Activated CD4-positive, alpha-beta T cell treated with anti-CD3 and anti-CD28 coated beads for 48 hours (primary cell): ENCODE data around the gene EPB42.
A peak's percentile ranks its signal among the peaks of the same experiment; 100 is the strongest.

Experiments
- DNase-seq: peaks from one replicate; pipeline ENCODE4 v3.0.0-alpha.2; 2020

Gene EPB42

DNA sequence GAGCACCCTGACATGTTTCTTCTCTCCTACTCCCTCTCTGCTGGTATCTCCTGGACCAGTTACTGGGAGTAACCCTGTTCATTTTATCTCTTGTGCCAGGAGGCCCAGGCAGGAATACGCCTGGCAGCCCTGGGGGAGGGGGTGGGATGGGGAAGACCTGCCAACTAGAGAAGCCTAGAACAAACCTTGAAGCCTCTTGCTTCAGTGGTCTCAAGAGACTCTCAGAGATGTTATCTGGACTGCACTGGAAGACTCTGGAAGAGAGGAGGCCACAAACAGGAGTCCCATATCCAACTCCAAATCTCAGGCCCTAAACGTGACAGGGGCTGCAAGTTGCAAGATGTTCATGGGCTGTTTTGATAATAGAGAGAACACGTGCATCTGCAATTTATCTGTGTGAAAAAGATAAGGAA, at the start of gene EPB42:
Gene EPB42 (minus strand): TSS at position 28 of the 413 bp plus-strand sequence. CDS start 193 bp downstream, outside the sequence.
- DNase-seq: no peak

DNA sequence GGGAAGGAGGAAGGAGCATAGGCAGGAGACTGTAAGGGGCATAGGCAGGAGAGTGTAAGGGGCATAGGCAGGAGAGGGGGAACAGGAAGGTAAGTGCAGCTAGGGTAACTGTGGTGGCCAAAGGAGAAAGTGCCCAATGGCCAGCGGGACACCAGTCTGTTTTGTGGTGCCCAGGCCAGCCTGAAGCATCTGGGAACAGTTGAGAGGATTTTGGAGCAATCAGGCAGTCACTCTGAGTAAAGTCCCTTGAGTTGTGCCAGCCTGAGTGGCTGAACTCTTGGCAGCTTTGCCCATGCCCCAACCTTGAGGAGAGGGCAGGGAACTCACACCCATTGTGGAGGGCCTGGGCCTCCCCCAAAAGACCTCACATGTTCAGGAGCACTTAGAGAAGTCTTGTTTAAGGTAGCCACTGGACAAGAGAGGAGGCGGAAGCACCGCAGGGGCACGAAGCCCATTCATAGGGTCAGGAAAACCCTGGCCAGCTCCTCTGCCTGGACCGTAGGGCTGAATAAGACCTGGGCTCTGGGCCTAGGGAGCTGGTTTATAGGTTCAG, 49.4 kb upstream of the EPB42 start:
- no peak for DNase-seq

DNA sequence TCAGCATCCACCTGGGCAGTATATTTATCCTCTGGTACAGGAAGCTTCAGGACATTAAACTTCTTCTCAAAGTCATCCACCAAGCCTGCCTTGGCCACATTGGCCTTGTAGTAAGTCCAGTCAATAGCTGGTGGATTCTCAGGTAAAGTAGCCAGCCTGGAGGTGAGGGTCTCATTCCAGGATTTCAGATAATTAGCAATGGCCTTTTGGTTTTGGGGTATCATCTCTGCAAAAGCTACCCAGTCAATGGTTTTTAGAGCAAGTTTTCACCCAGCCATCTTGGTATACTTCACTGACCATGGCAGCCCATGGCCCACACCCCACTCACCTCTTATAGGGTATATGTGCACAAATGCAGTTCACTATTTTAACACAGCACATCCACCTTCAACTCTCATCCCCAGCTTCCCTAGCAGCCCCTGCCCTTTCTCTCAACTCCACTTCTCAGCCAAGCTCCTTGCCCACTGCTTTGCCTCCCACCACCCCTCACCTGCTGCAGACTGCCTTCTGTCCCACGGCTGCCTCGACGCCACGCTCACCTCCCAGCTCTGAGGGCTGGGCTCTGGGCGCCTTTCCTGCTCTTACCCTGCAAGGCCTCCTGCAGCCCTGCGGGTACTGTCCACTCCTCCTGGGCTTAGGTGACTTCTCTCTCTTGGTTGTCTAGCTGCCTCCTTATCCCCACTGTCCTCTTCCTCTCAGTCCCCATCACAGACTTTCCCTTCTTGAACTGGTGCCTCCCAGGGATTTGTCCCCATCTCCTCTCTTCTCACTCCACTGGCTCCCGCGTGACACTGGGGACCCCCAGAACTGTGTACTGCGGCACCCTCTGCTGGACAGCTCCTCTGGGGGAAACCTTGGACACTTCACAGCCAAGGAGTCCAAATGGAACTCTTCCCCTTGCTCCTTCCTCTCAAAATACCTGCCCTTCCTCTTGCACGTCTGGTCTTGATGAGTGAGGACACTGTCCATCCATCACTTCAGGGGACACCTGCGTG, 47.6 kb upstream of the EPB42 start:
- peak; percentile 41 for DNase-seq

DNA sequence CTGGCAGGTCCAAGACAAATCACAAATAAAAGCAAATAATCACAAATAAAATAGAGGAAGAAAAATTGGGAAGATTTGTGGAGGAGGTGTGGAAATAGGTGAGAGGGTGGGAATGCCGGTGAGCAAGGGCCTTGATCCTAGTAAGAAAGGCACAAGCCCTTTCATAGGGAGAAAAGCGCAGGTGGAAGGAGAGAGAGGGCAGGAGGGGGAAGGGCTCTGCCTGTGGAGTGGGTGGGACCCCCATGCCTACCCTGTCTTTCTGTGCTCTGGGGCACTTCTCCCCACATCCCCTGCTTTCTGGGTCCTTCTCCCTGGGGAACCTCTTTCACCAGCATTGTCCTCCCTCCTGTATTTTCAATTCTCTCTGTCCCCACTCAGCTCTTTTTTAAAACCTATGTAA, 46.6 kb upstream of the EPB42 start:
- DNase-seq: no peak

DNA sequence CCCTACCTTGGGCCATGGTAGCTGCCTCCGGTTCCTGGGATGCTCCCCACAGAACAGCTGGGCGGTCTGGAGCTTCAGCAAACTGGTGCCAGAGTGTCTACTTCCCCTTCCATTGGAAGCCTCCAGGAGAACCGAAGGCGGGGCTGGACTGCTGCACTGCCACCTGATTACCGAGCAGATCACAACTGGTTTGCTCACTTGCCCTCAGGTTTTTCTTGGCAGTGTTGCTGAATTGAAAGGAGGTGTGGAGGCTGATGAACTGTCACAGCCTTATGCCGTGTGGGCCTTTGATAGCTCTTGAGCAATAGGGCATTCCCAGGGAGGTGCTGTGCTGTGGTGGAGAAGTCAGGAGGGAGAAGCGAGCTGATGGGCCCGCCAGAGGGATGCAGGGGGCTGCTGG, 46.0 kb upstream of the EPB42 start, which contains the start of gene TGM5:
Gene TGM5 (minus strand): TSS at position 95 of the 400 bp plus-strand sequence. CDS start 79 bp downstream, at position 16.
- no peak for DNase-seq

DNA sequence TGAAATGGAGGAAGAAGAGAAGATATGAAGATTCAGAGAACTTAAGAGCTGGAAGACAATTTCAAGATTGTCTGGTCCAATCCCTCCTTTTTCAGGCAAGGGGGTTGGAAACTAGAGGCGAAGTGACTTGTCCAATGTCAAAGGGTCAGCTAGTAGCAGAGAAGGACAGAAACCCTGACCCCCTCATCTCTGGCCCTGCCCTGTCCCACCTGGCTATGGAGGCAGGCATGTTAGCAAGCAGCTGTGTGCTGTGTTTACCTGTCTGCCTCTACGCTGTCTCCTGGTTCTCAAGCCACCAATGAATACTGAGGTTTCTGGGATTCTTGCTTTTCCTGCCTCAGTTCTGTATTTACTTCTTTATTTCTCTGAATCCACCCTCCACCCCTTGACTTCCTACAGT, 45.6 kb upstream of the EPB42 start:
- DNase-seq: no peak

DNA sequence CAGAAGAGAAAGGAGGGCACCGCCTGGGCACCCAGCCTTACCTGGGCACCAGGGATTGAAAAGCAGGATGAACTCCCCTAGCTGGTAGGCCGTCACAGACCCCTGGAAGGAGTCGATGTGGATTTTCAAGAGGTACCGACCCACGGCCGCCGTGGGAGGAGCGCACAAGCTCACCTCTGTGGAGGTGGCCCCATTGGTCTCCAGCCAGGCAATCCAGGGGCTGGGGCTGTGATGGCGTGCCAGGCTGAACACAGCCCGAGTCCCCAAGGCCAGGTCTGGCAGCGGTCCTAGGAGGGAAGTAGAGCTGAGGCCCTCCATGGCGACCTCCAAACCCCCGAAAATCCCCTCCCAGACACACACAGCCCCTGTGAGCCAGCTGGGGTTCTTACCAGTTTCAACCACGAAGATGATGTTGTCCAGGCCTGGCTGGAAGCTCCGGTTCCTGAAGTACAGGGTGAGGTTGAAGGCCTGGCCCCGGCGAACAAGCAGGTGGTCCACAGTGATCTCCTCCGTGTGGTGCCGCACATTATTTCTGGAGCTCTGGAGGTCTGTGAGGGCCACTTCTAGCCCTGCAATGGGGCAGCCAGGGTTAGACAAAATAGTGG, 39.3 kb upstream of the EPB42 start:
- no peak for DNase-seq

DNA sequence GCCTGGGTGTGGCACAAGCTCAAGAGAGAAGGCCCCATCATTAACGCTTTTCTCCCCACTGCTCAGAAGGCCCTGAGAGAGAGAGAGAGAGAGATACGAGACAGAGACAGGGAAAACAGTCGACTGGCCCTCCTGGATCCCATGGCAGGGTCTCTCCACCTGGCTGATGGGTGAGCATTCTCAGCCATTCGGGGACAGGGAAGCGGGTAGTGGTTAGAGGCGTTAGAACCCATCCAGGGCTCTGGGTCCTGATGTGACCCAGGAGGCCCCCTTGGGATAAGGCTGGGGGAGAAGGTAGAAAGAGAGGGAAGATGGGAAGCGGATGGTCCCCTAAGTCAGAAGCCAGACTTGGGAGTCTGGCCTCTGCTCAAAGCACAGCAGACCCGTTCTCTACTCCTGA, 38.0 kb upstream of the EPB42 start:
- DNase-seq: no peak

DNA sequence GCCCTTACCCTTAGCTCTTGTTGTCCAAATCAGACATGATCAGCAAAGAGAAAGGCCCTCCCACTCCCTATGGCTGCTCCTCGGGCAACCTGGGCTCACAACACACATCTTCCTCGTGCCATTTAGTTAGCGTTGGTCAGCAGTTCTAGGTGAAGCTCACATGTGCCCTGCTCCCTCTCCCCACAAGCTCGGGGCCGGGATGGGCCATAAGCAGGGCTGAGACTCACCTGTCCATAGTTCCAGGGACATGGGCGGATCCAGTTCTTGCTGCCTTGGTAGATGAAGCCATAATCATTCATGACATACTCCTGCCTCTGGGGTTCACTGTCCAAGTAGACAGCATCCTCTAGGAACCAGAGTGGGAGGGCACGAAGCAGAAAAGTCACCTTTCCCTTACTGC, 35.5 kb upstream of the EPB42 start:
- no peak for DNase-seq

DNA sequence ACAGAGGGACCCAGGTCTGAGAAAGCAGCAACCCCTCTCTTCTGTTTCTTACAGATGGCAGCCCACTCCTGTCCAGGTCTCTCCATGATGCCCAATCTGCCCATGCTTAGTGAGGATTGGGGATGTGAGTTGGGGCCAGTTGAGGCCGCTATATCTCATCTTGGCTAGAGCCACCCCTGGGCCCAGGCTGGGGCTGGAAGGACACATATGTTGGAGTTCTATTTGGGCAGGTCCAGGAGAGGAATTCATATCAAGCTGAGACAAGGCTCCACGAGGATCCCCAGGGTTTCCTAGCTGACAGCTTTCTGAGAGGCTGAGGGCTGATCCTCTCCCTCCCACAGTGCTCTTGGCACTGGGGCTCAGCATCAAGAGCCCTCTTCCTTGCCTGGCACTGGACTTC, 34.6 kb upstream of the EPB42 start:
- no peak for DNase-seq

DNA sequence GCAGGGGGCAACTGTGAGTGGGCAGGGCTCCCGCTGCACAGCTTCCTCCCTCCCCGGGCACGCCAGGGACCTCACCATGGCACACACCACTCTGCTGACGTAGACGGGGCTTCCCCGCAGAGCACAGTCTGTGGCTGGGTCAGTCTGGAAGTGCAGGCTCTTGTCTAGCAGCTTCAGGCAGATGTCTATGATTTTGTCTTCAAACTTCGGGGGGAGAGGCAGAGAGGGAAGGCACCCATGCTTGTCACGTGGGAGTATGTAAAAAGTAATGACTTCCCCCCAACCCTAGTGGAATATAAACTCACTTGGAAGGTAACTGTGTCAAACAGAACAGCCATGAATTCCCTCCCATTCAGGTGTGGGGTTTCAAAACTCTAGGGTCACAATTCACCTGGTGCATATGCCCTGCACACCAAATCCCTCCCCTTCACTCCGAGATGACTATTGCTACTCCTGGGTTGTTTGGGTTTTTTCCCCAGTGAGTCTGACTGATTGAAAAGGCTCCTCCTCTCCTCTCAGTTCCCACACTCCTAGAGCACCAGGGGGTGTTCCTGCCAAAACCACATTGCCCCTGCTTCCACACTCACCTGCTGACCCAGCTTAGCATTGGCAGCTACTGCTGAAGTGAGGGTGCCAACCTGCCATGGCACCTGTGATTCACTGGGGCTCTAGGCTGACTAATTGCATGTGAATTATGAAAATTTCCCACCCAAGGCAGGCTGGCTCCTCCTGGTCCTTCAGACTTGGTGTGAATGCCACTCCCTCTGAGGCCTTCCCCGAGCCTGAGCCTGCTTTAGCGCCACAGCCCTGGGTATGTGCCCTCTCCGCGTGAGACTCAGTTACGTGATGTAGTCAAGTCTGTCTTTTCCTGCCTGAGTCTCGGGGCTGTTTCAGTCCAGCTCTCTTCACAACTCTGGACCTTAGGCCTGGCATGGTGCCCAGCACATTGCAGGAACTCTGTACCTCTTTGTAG, 32.9 kb upstream of the EPB42 start:
- peak; percentile 43 for DNase-seq

DNA sequence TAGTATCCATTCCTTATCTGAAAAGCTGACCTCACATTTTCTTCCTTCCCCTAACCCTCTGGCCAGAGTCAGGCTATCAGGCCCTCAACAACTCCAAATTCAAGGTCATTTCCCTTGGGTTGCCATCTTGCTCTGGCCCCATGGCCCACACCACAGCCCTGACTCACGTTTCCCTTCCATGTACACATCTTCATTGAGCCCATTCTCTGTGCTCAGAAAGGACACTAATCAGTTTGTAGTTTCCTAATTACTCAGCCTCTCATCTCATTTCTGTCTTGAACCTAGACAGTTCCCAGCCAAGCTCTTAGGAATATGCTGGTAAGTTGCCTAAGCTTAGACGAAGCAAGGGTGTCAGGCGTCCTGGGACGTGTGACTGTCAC, 31.0 kb upstream of the EPB42 start:
- DNase-seq: peak; percentile 55

DNA sequence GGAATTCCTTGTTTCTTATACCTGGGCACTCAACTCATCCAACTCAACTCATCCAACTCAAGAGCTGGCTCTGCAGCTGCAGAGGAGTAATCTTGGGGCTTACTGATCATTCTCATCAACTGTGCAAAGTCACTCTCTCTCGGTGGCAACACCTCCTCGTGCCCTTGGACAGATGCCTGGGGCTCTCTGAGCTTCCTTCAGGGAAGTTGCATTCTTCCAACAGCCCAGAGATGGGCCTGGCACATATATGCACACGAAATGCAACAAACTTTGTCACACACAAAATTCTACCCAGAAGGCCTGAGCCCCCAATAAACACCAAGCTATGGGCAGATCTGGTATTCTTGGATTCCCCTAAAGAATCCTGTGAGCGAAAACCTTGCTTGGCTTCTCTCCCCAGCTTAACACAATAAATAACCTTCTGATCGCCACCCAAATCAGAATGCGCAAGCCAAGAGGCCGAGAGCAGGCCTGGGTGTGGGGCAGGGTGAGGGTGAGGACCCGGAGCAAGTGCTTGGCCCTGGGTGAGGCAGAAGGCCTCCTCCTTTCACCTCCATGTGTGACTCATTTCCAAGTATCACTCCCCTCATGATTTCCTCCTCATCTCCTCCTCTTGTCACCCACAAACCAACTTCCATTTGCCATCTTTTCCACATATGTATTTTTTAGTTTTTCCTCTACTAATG, 30.5 kb upstream of the EPB42 start:
- peak; percentile 20 for DNase-seq

DNA sequence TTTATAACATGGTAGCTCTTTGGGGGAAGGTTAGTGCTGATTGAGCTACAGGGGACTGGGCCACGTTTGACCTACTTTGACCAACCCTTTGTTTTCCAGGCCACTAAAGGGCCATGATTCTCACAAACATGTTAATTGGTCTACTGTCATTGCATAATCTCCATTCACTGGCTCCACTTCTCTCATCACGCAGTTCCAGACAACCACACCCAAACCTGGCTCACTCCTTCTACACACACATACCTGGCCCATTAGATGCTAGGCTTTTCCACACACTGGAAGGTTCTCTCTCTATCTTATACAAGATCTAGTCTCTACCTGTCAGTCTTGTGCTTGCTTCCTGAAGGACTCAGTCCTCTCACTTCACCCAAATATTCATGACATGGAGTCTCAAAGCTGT, 30.0 kb upstream of the EPB42 start:
- DNase-seq: no peak

DNA sequence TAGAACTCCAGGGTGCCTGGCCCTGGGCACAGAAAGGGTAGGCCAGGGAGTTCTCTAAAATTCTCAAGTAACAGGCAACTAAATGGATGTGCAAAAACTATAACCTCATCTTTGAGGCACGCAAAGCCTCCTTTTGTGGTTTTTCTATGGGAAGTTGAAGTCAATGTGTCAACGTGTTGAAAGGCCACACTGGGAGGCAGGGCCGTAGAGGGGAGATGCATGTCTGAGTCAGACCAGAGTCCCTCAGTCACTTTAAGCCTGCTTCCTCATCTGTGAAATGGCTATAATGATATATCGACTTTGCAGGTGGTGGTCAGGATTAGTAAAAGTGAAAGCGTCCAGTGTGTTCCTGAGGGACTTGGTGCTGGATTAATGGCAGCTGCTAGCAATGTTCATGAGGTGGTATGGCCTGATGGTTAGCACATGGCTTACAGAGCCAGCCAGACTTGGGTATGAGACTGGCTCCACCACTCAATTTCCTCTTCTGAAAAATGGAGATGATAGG, 28.9 kb upstream of the EPB42 start:
- DNase-seq: peak; percentile 49

DNA sequence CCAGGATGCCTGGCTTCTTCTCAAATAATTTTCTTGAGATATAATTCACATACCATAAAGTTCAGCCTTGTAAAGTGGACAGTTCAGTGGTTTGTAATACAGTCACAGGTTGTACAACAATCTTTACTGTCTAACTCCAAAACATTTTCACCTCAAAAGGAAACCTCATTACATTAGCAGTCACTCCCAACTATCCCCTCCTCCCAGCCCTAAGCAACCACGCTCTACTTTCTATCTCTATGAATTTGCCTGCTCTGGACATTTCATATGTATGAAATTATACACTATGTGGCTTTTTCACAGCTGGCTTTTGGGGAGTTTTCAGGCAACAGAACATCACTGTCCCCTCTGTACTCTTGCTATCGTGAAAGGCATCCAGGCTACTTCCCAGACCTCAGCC, 28.4 kb upstream of the EPB42 start:
- DNase-seq: no peak

DNA sequence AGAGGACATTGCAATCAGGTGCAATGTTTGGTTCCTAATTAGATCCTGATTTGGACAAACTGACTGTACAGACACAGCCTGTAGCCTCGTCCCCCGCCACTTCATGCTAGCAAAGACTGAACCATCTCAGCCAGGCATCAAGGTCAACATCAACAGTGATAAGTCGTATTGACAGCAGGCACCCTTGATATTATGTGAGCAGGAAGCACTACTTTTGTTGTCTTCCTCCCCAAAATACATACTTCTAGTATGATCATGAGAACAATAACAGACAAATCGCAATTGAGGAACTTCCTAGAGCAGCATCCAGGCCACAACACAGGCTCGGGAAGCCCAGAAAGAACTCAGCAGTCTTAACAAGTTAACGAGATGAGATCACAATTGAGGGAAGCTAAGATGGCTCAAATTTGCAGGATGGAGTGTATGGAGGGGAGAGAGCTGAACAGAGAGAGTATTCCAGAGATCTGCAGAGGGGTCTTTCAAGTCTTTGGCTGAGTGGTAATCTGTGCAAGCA, 25.5 kb upstream of the EPB42 start:
- DNase-seq: no peak

DNA sequence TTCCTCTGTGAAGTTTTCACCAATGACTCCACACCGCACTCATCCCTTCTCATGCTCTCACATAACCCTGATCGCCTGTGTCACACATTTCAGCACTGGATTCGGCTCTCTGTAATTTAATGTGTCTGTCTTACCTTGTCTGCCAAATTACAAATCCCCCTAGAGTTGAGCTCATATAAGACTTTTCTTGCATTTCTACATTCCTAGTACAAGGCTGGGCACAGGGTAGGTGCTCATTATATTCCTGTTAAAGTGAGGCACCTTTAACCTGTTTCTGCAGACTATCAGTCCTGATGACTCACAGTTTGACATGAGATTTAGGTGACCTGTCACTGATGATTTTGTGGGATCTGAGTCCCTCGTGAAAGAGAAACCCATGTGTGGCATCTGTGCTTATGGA, 23.3 kb upstream of the EPB42 start:
- DNase-seq: no peak

DNA sequence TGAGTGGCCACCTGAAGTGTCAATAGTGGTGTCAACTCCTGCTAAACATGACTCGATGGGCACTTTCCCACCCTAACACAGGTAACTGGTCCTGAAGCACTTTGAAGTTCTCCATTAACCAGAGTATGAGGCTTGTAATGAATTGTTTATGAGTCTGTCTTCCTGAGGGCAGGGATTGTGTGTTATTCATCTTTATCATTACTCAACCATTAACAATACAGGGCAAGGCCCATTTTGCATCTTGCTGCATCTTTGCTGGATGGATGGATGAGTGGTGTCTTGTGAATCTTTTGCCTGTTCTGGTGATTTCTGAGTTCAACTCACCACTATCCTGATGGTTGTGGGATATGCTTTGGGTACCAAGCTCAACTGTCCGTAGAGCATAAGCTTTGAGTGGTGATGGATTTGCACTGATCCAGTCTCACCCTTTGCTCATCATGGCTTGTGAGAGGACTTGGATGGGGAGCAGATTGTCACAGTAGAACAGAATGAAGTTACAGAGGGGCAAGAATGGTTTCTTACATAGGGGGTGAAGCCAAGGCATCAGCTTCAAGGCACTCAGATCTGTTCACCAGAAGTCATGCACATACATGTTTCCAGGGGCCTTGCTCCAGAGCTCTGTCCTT, 22.3 kb upstream of the EPB42 start:
- DNase-seq: no peak

DNA sequence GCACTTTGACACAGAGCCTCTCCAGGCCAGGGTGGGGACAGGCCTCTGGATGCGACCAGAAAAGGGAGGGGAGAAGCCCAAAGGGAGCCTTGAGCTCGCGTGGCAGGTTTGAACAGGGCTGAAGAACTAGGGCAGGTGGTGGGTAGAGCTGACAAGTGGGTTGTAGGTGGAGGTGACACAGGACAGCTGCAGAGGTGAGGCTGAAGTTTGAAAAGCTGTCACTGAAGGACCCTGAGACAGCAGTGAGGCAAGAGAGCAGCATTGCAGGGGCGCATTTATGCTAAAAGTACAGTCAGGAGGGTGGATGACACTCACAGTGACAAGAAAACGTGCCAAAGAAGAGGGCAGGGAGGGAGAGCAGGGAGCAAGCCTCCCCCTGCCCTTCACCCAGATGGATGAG, 21.8 kb upstream of the EPB42 start:
- no peak for DNase-seq

DNA sequence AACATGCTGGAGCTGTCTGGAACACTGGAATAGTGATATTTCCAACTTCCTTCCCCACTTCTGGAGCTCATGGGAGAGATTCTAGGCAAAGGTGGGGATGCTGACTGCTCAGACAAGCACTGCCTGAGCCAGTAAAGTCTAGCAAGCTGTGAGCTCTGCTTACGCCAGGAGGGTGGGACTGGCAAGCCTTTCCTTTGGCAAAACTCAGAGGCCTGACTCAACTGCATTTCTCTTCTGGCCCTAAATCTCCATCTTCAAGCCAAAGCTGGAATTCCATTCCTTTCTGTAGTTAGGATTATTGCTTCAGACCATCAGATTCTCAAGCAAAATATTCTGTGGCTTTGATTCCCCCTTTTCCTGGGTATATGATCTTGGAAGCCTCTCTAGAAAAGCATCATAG, 20.3 kb upstream of the EPB42 start:
- DNase-seq: no peak
